SK-N-SH (cell line): ENCODE data around the gene RSRC1. TPM values are rescaled to one million over a fixed set of nuclear protein-coding genes. Genes with fewer than 3 reads are reported as not detected.

ENCODE experiments used
- CTCF ChIA-PET: fragments of 300-600, 350-600 bp; formaldehyde crosslinking; extraction: SDS; loops from one replicate; lab custom pipeline; 2021; lab: Yijun Ruan, JAX
- POLR2A ChIA-PET: fragments of 350-600 bp; sonication (Branson Sonifier 250); formaldehyde crosslinking; extraction: SDS; loops from one replicate; lab custom pipeline; 2020; ENCODE audit warnings: antibody characterized with exemption, inconsistent platforms; lab: Yijun Ruan, JAX
- DNase-seq: peaks from one replicate; pipeline ENCODE4 v3.0.0; 2012
- H2AFZ ChIP-seq: fragments of 200-600 bp; sonication (generic); 2 replicates; pipeline ENCODE4 v1.8.1; 2016; ENCODE audit warnings: antibody characterized with exemption, mild to moderate bottlenecking, low read depth
- H3F3A ChIP-seq: fragments of 200-600 bp; sonication (generic); replicated peaks from 2 replicates; pipeline ENCODE3; 2016; ENCODE audit warnings: antibody characterized with exemption, mild to moderate bottlenecking; ENCODE audit not compliant: insufficient read depth
- H3K27ac ChIP-seq, 2 experiments: fragments of 200-500 bp in 1 of 2; fragments of 200-600 bp in 1 of 2; sonication (Bioruptor generic) in 1 of 2; sonication (generic), shearing (Covaris generic) in 1 of 2; 2 replicates each; pipeline versions ENCODE4 v1.5.1 to v1.6.1; 2014 to 2016; ENCODE audit warnings: low read depth in 2 of 2, inconsistent platforms in 1 of 2, low read length in 1 of 2, mild to moderate bottlenecking in 1 of 2, mixed read lengths in 1 of 2
- H3K27me3 ChIP-seq: fragments of 200-600 bp; sonication (generic), shearing (Covaris generic); 2 replicates; pipeline ENCODE4 v1.6.1; 2016; ENCODE audit warnings: mixed run types; ENCODE audit not compliant: insufficient read depth
- H3K36me3 ChIP-seq, 2 experiments: fragments of 200-500 bp in 1 of 2; fragments of 200-600 bp in 1 of 2; sonication (Bioruptor generic) in 1 of 2; sonication (generic) in 1 of 2; replicated peaks in 1 of 2; 2 replicates each; pipeline versions ENCODE3 to v1.5.1; 2014 to 2016; ENCODE audit warnings: low read length in 1 of 2, mild to moderate bottlenecking in 1 of 2; ENCODE audit not compliant: insufficient read depth in 2 of 2, control insufficient read depth in 1 of 2
- H3K4me1 ChIP-seq, 2 experiments: fragments of 200-500 bp in 1 of 2; fragments of 200-600 bp in 1 of 2; sonication (Bioruptor generic) in 1 of 2; sonication (generic), shearing (Covaris generic) in 1 of 2; 2 replicates each; pipeline versions ENCODE4 v1.5.1 to v1.6.1; 2014 to 2016; ENCODE audit warnings: low read depth in 1 of 2, low read length in 1 of 2, mixed run types in 1 of 2; ENCODE audit not compliant: insufficient read depth in 2 of 2, control insufficient read depth in 1 of 2
- H3K4me2 ChIP-seq: fragments of 200-600 bp; sonication (generic), shearing (Covaris generic); 2 replicates; pipeline ENCODE4 v1.6.1; 2017; ENCODE audit warnings: mixed run types
- H3K4me3 ChIP-seq, 2 experiments: fragments of 200-500 bp in 1 of 2; fragments of 200-600 bp in 1 of 2; sonication (Bioruptor generic) in 1 of 2; sonication (generic), shearing (Covaris generic) in 1 of 2; 2 replicates each; pipeline versions ENCODE4 v1.5.1 to v1.8.1; 2014 to 2016; ENCODE audit warnings: low read depth in 2 of 2, inconsistent platforms in 1 of 2, low read length in 1 of 2, mild to moderate bottlenecking in 1 of 2, mixed read lengths in 1 of 2, moderate library complexity in 1 of 2
- H3K79me2 ChIP-seq: fragments of 200-600 bp; sonication (generic); 2 replicates; pipeline ENCODE4 v1.8.1; 2017; ENCODE audit warnings: mild to moderate bottlenecking; ENCODE audit not compliant: insufficient read depth
- H3K9ac ChIP-seq: fragments of 200-600 bp; sonication (generic); 2 replicates; pipeline ENCODE4 v1.6.1; 2017; ENCODE audit warnings: mixed run types
- H3K9me2 ChIP-seq: fragments of 200-600 bp; sonication (generic); 2 replicates; pipeline ENCODE4 v1.6.1; 2017; ENCODE audit warnings: mixed run types
- H3K9me3 ChIP-seq: fragments of 200-600 bp; sonication (generic); 2 replicates; pipeline ENCODE4 v1.6.1; 2017; ENCODE audit warnings: mixed run types, mild to moderate bottlenecking, moderate library complexity
- H4K20me1 ChIP-seq: fragments of 200-600 bp; sonication (generic); 2 replicates; pipeline ENCODE4 v1.6.1; 2017; ENCODE audit warnings: mild to moderate bottlenecking, mixed run types; ENCODE audit not compliant: insufficient read depth
- CTCF ChIP-seq: fragments of 200-600 bp; sonication (generic); IDR thresholded peaks from 2 replicates; pipeline ENCODE4 v1.6.1; 2017; ENCODE audit warnings: antibody characterized with exemption, mild to moderate bottlenecking, moderate library complexity
- ELF1 ChIP-seq: IDR thresholded peaks from 2 replicates; pipeline ENCODE4 v1.4.0; 2012
- FOSL2 ChIP-seq: IDR thresholded peaks from 2 replicates; pipeline ENCODE4 v1.4.0; 2012; ENCODE audit warnings: low read depth, mild to moderate bottlenecking, moderate library complexity, borderline replicate concordance
- RAD21 ChIP-seq: IDR thresholded peaks from 2 replicates; pipeline ENCODE4 v1.6.1; 2012; ENCODE audit warnings: mild to moderate bottlenecking, low read length
- SMC3 ChIP-seq: IDR thresholded peaks from 2 replicates; pipeline ENCODE4 v1.6.1; 2012; ENCODE audit warnings: low read depth, low read length, improper control_type of control experiment
- WGBS: methylation state at CpG from one replicate; pipeline ENCODE4 v1.1.6; 2017; ENCODE audit warnings: low lambda C conversion rate; 5-methylcytosine and 5-hydroxymethylcytosine counted together
- polyA plus RNA-seq, 3 experiments: library from polyadenylated mRNA; depleted of rRNA; stranded (reverse); fragments of >200 nt; gene quantifications; 2 replicates each; pipeline ENCODE4 v1.2.3, GENCODE V29; 2012
- TF ChIP-seq, protein P1 (sequence below): IDR thresholded peaks from 2 replicates; pipeline ENCODE4 v1.4.0; 2012; ENCODE audit warnings: low read depth, borderline replicate concordance

Gene RSRC1
- polyA plus RNA-seq, 1 of the 3 experiments (the other 2 are of a cell fraction) = 4.5 TPM

- TF ChIP-seq FOSL2 = no peak
- TF ChIP-seq CTCF = no peak
- no peak for TF ChIP-seq ELF1
Measured at GRCh38 chr3:158312560-158313141, 202.8 kb downstream of the RSRC1 start (continued).

DNA sequence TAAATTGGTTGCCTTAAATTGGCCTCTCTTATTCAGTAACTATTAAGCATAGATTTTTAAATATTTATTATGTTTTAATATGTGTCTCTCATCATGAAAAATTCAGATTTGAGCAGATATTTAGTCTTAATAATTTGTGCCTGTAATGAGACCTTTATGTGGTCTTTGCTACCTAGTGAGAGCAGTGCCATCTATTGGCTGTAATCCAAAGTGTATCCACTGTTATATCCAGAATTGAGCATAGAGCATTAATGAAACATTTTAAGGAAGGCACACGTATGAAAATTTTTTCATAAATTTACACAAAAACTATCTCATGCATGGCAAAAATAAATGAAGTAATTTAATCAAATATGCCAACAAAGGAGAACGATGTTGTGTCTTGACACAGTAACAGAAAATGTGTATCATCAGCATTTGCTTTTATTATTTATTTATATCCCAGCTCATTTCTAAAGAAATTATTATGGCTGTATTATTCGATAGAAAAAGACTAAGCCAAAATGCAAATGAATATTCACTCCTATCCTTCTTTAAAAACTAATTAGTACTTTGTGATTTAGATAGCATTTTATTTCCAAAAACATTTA is 203.5 kb downstream of the RSRC1 start:
- Histone ChIP-seq H3K79me2 (no peaks in the 10 kb centered on the region), H3K4me3 (no peak overlapping the region), H3K9me2 (no peaks in the 10 kb centered on the region), H3F3A (no peaks in the 10 kb centered on the region), H3K27ac (no peak overlapping the region), H3K9ac (no peak overlapping the region), H4K20me1 (no peaks in the 10 kb centered on the region), H3K4me2 (no peak overlapping the region), H3K27me3 (no peaks in the 10 kb centered on the region), H2AFZ (no peak overlapping the region), H3K9me3 (no peaks in the 10 kb centered on the region), H3K36me3 (no peaks in the 10 kb centered on the region), H3K4me1 (no peaks in the 10 kb centered on the region; a peak in 1 of 4 replicates)
- ChIA-PET POLR2A (no interaction called here), CTCF (interaction anchor here (0.7 to 3.0 kb wide), 19 partner anchors 10 to 786 kb away, joined by 3 to 11 read pairs (median 4); no protein-coding TSS in a partner anchor)
- peak; percentile 51; the same call in 1 of the 2 replicates for TF ChIP-seq SMC3
- TF ChIP-seq, protein P1, sequence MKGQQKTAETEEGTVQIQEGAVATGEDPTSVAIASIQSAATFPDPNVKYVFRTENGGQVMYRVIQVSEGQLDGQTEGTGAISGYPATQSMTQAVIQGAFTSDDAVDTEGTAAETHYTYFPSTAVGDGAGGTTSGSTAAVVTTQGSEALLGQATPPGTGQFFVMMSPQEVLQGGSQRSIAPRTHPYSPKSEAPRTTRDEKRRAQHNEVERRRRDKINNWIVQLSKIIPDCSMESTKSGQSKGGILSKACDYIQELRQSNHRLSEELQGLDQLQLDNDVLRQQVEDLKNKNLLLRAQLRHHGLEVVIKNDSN = no peak
- TF ChIP-seq CTCF = peak; percentile 70
- peak; percentile 84 for TF ChIP-seq RAD21
- peak; percentile 54 for DNase-seq
- 59% methylated on average over 3 of the region's 3 CpGs for WGBS
